ENCODE results near the gene MCHR2. TPM values are rescaled to one million over a fixed set of nuclear protein-coding genes. Genes with fewer than 3 reads are reported as not detected.
A peak's percentile ranks its signal among the peaks of the same experiment; 100 is the strongest.
"Not testable (repeated sequence)": the region's sequence is repeated elsewhere in the genome, so short reads cannot be mapped to it uniquely, and the experiment has no call there.

MCHR2 gene
- not detected for polyA plus RNA-seq (2013, experiment 1 of 2)
- not detected for polyA plus RNA-seq (2013, experiment 2 of 2)

- Histone ChIP-seq H3K4me2 (ENCODE audit: low read length, poor library complexity, severe bottlenecking) (peak within 1 kb of the TSS; percentile 93), H2BK5ac (ENCODE audit: low read depth, low read length, poor library complexity, severe bottlenecking) (no peak within 1 kb of the TSS), H3K79me1 (replicated peaks; ENCODE audit: low read length, poor library complexity, severe bottlenecking) (no peaks in the 10 kb centered on the region), H2AFZ (ENCODE audit: low read depth, low read length) (no peak within 1 kb of the TSS), H3K4me3 (ENCODE audit: insufficient read depth in 1 of 2, low read depth in 1 of 2, low read length in 2 of 2) (peak within 1 kb of the TSS; percentile 51 to 69), H3K23ac (ENCODE audit: low read length in 2 of 2) (no peak within 1 kb of the TSS), H3K4ac (ENCODE audit: low read depth in 1 of 2, low read length in 2 of 2) (no peak within 1 kb of the TSS), H3K14ac (ENCODE audit: low read length in 2 of 2) (no peak within 1 kb of the TSS), H4K91ac (ENCODE audit: low read length) (no peak within 1 kb of the TSS), H3K4me1 (ENCODE audit: control insufficient read depth, insufficient read depth, low read depth, low read length) (peaks cover 7% of the 10 kb centered on the region), H2BK12ac (ENCODE audit: low read length in 2 of 2) (no peak within 1 kb of the TSS), H3K27ac (ENCODE audit: low read length, poor library complexity, severe bottlenecking) (no peak within 1 kb of the TSS), H3K18ac (ENCODE audit: low read depth in 1 of 2, low read length in 2 of 2) (no peak within 1 kb of the TSS), H3K9ac (ENCODE audit: low read length) (no peak within 1 kb of the TSS), H3K9me3 (ENCODE audit: control insufficient read depth, low read length) (no peaks in the 10 kb centered on the region), H3K27me3 (ENCODE audit: control insufficient read depth in 1 of 2, insufficient read depth in 1 of 2, low read length in 2 of 2) (peaks cover 40 to 41% of the 10 kb centered on the region in 2 experiments), H2BK15ac (ENCODE audit: low read depth, poor library complexity, severe bottlenecking) (no peak within 1 kb of the TSS), H3K36me3 (ENCODE audit: control insufficient read depth in 1 of 2, insufficient read depth in 2 of 2, low read depth in 1 of 2, low read length in 2 of 2) (no peaks in the 10 kb centered on the region), H2AK5ac (ENCODE audit: low read length, severe bottlenecking) (no peak within 1 kb of the TSS), H4K8ac (ENCODE audit: low read length) (no peak within 1 kb of the TSS), H2BK120ac (ENCODE audit: low read depth, low read length) (no peak within 1 kb of the TSS)
- WGBS = 5% methylated on average over 59 of the region's 64 CpGs
- DNase-seq = no peak
These were observed at the start of gene MCHR2 for GRCh38 chr6:99993533-99994251. TSS of gene MCHR2 (minus strand) at chr6:99994223. CDS start at chr6:99956147, 38,076 bp downstream.

GRCh38 chr6:100038546-100038945, 44.5 kb upstream of the MCHR2 start:
- H2AFZ ChIP-seq (ENCODE audit: low read depth, low read length); H3K14ac ChIP-seq (ENCODE audit: low read length in 2 of 2); H3K4me3 ChIP-seq (ENCODE audit: insufficient read depth in 1 of 2, low read depth in 1 of 2, low read length in 2 of 2); H3K4me1 ChIP-seq (ENCODE audit: control insufficient read depth, insufficient read depth, low read depth, low read length); H2BK120ac ChIP-seq (ENCODE audit: low read depth, low read length); H3K23ac ChIP-seq (ENCODE audit: low read length in 2 of 2); H3K18ac ChIP-seq (ENCODE audit: low read depth in 1 of 2, low read length in 2 of 2); H3K4me2 ChIP-seq (ENCODE audit: low read length, poor library complexity, severe bottlenecking); H2BK15ac ChIP-seq (ENCODE audit: low read depth, poor library complexity, severe bottlenecking); H2BK5ac ChIP-seq (ENCODE audit: low read depth, low read length, poor library complexity, severe bottlenecking); H4K8ac ChIP-seq (ENCODE audit: low read length); H4K91ac ChIP-seq (ENCODE audit: low read length); DNase-seq; H3K79me1 ChIP-seq (replicated peaks; ENCODE audit: low read length, poor library complexity, severe bottlenecking); H3K4ac ChIP-seq (ENCODE audit: low read depth in 1 of 2, low read length in 2 of 2); H2AK5ac ChIP-seq (ENCODE audit: low read length, severe bottlenecking); H3K9ac ChIP-seq (ENCODE audit: low read length); H3K27ac ChIP-seq (ENCODE audit: low read length, poor library complexity, severe bottlenecking); H3K36me3 ChIP-seq (ENCODE audit: control insufficient read depth in 1 of 2, insufficient read depth in 2 of 2, low read depth in 1 of 2, low read length in 2 of 2); H3K27me3 ChIP-seq (ENCODE audit: control insufficient read depth in 1 of 2, insufficient read depth in 1 of 2, low read length in 2 of 2); H2BK12ac ChIP-seq (ENCODE audit: low read length in 2 of 2): not testable (repeated sequence)
- H3K9me3 ChIP-seq (ENCODE audit: control insufficient read depth, low read length) = peaks cover 16% of the 10 kb centered on the region
- 88% methylated on average over 1 of the region's 1 CpG for WGBS

- no peak overlapping the region for H3K18ac ChIP-seq (ENCODE audit: low read depth in 1 of 2, low read length in 2 of 2)
- no peak overlapping the region for H3K4ac ChIP-seq (ENCODE audit: low read depth in 1 of 2, low read length in 2 of 2)
- H3K4me3 ChIP-seq (ENCODE audit: insufficient read depth in 1 of 2, low read depth in 1 of 2, low read length in 2 of 2) = no peak overlapping the region
- H2AFZ ChIP-seq (ENCODE audit: low read depth, low read length) = no peak overlapping the region
- no peaks in the 10 kb centered on the region for H3K36me3 ChIP-seq (ENCODE audit: control insufficient read depth in 1 of 2, insufficient read depth in 2 of 2, low read depth in 1 of 2, low read length in 2 of 2)
- H4K91ac ChIP-seq (ENCODE audit: low read length) = no peak overlapping the region
- no peak overlapping the region for H4K8ac ChIP-seq (ENCODE audit: low read length)
- H2BK120ac ChIP-seq (ENCODE audit: low read depth, low read length) = no peak overlapping the region
- no peak overlapping the region for H2AK5ac ChIP-seq (ENCODE audit: low read length, severe bottlenecking)
- H3K4me2 ChIP-seq (ENCODE audit: low read length, poor library complexity, severe bottlenecking) = no peak overlapping the region
- no peak overlapping the region for H3K27ac ChIP-seq (ENCODE audit: low read length, poor library complexity, severe bottlenecking)
- DNase-seq = no peak
- H2BK12ac ChIP-seq (ENCODE audit: low read length in 2 of 2) = no peak overlapping the region
- H2BK5ac ChIP-seq (ENCODE audit: low read depth, low read length, poor library complexity, severe bottlenecking) = no peak overlapping the region
- 65% methylated on average over 6 of the region's 8 CpGs for WGBS
- H3K23ac ChIP-seq (ENCODE audit: low read length in 2 of 2) = no peak overlapping the region
- H3K9ac ChIP-seq (ENCODE audit: low read length) = no peak overlapping the region
- H3K27me3 ChIP-seq (ENCODE audit: control insufficient read depth in 1 of 2, insufficient read depth in 1 of 2, low read length in 2 of 2) = no peaks in the 10 kb centered on the region
- H3K14ac ChIP-seq (ENCODE audit: low read length in 2 of 2) = no peak overlapping the region
- no peak overlapping the region for H2BK15ac ChIP-seq (ENCODE audit: low read depth, poor library complexity, severe bottlenecking)
- no peaks in the 10 kb centered on the region for H3K79me1 ChIP-seq (replicated peaks; ENCODE audit: low read length, poor library complexity, severe bottlenecking)
- H3K4me1 ChIP-seq (ENCODE audit: control insufficient read depth, insufficient read depth, low read depth, low read length) = no peaks in the 10 kb centered on the region
- peaks cover 16% of the 10 kb centered on the region for H3K9me3 ChIP-seq (ENCODE audit: control insufficient read depth, low read length)
These were observed 42.0 kb upstream of the MCHR2 start for GRCh38 chr6:100035873-100036653.

- Histone ChIP-seq H4K8ac (ENCODE audit: low read length) (no peak overlapping the region), H3K18ac (ENCODE audit: low read depth in 1 of 2, low read length in 2 of 2) (no peak overlapping the region), H3K4me3 (ENCODE audit: insufficient read depth in 1 of 2, low read depth in 1 of 2, low read length in 2 of 2) (no peak overlapping the region), H3K9ac (ENCODE audit: low read length) (no peak overlapping the region), H3K23ac (ENCODE audit: low read length in 2 of 2) (no peak overlapping the region), H3K9me3 (ENCODE audit: control insufficient read depth, low read length) (no peaks in the 10 kb centered on the region), H2BK12ac (ENCODE audit: low read length in 2 of 2) (no peak overlapping the region), H2BK5ac (ENCODE audit: low read depth, low read length, poor library complexity, severe bottlenecking) (no peak overlapping the region), H3K4me2 (ENCODE audit: low read length, poor library complexity, severe bottlenecking) (no peak overlapping the region), H3K36me3 (ENCODE audit: control insufficient read depth in 1 of 2, insufficient read depth in 2 of 2, low read depth in 1 of 2, low read length in 2 of 2) (no peaks in the 10 kb centered on the region), H4K91ac (ENCODE audit: low read length) (no peak overlapping the region), H2BK120ac (ENCODE audit: low read depth, low read length) (no peak overlapping the region), H3K79me1 (replicated peaks; ENCODE audit: low read length, poor library complexity, severe bottlenecking) (no peaks in the 10 kb centered on the region), H2AK5ac (ENCODE audit: low read length, severe bottlenecking) (no peak overlapping the region), H3K14ac (ENCODE audit: low read length in 2 of 2) (no peak overlapping the region), H2BK15ac (ENCODE audit: low read depth, poor library complexity, severe bottlenecking) (no peak overlapping the region), H3K27me3 (ENCODE audit: control insufficient read depth in 1 of 2, insufficient read depth in 1 of 2, low read length in 2 of 2) (no peaks in the 10 kb centered on the region), H3K27ac (ENCODE audit: low read length, poor library complexity, severe bottlenecking) (no peak overlapping the region), H2AFZ (ENCODE audit: low read depth, low read length) (no peak overlapping the region), H3K4ac (ENCODE audit: low read depth in 1 of 2, low read length in 2 of 2) (no peak overlapping the region), H3K4me1 (ENCODE audit: control insufficient read depth, insufficient read depth, low read depth, low read length) (no peaks in the 10 kb centered on the region)
- 66% methylated on average over 2 of the region's 2 CpGs for WGBS
- DNase-seq = no peak
These were observed 29.8 kb upstream of the MCHR2 start for GRCh38 chr6:100023798-100024197.
